B cell (primary cell): Measurements from ENCODE around the gene GDPD3.

ENCODE experiments used
- CTCF ChIP-seq: fragments of 200-600 bp; IDR thresholded peaks from one replicate; pipeline ENCODE4 v1.8.0; 2022; ENCODE audit warnings: antibody characterized with exemption, mild to moderate bottlenecking
- EZH2 ChIP-seq: IDR thresholded peaks from 2 replicates; pipeline ENCODE4 v1.6.1; 2012; ENCODE audit warnings: borderline replicate concordance, low read depth, mild to moderate bottlenecking, moderate library complexity, low read length; ENCODE audit not compliant: insufficient read depth, poor library complexity, severe bottlenecking

GRCh38 chr16:30145657-30146056 lies 32.3 kb upstream of the GDPD3 start:
- TF ChIP-seq EZH2: no peak
- TF ChIP-seq CTCF: no peak
